Astrocyte (in vitro differentiated cells and primary cell): ENCODE data around the gene SKAP2.

Source experiments
- EZH2 ChIP-seq: IDR thresholded peaks from 2 replicates; pipeline ENCODE4 v1.6.1; 2012; ENCODE audit warnings: mild to moderate bottlenecking, low read length, inconsistent platforms; ENCODE audit not compliant: insufficient read depth
- TF ChIP-seq, protein P1 (sequence below): IDR thresholded peaks from 2 replicates; pipeline ENCODE4 v1.5.1; 2011; ENCODE audit warnings: low read depth, mild to moderate bottlenecking, inconsistent platforms, low read length, moderate library complexity; ENCODE audit not compliant: insufficient read depth

DNA sequence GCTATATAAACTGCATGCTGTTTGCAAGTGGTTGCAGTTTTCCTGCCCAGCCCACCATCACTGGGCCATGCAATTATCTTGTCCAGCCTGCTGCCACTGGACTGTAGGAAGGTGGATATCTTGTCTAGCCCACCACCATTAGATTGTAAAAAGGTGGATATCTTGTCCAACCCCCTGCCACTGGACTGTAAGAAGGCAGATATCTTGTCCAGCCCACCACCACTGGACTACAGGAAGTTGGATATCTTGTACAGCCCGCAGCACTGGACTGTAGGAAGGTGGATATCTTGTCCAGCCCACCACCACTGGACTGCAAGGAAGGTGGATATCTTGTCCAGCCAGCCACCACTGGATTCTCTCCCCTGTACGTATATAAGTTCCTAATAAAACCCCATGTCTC, 69.8 kb downstream of the SKAP2 start:
- TF ChIP-seq, protein P1, sequence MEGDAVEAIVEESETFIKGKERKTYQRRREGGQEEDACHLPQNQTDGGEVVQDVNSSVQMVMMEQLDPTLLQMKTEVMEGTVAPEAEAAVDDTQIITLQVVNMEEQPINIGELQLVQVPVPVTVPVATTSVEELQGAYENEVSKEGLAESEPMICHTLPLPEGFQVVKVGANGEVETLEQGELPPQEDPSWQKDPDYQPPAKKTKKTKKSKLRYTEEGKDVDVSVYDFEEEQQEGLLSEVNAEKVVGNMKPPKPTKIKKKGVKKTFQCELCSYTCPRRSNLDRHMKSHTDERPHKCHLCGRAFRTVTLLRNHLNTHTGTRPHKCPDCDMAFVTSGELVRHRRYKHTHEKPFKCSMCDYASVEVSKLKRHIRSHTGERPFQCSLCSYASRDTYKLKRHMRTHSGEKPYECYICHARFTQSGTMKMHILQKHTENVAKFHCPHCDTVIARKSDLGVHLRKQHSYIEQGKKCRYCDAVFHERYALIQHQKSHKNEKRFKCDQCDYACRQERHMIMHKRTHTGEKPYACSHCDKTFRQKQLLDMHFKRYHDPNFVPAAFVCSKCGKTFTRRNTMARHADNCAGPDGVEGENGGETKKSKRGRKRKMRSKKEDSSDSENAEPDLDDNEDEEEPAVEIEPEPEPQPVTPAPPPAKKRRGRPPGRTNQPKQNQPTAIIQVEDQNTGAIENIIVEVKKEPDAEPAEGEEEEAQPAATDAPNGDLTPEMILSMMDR: no peak
- TF ChIP-seq EZH2: no peak
